COR-L47 (cell line): Measurements from ENCODE around the gene PFN2.
"Not testable (repeated sequence)": the region's sequence is repeated elsewhere in the genome, so short reads cannot be mapped to it uniquely, and the experiment has no call there.

ENCODE experiments used
- DNase-seq: peaks from one replicate; lab custom pipeline; 2025; lab: John Stamatoyannopoulos, UW

Gene PFN2

DNA sequence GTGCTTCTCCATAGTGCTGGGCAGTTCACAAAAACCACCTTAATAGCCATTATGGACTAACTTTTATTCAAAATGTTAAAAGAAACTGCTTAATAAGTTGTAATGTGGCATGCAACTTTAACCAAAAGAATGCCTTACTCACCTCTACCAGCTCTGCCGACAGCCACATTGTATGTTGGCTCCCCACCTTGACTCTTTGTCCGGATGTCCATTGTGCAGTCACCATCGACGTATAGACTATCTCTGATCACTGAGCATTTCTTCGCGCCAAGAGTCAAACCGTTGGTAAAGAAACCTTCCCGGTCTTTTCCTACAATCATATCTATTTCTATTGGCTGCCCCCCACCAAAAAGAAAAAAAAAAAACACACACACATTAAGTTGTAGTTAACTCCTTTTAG, 2.5 kb downstream of the PFN2 start:
- DNase-seq, result peak; percentile 60

GRCh38 chr3:149967086-149967685, 3.5 kb downstream of the PFN2 start:
- DNase-seq, result peak; percentile 73

DNA sequence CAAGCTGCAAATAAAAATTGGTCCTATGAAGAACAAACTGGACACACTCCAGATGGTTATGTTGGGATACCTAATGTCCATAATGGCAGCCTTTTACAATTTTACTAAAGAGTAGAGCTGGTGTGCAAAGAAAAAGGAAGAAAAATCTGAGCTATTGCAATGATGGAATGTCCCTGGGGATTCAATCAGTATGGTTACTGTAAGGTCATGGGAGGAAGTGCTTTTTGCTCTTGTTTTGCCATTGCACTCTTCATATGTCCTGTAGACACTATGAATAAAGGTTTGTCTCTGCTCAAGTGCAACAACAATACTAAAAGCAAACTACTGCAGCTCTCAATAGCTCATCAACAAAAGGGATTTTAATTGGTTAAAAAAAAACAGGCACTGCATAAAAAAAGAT, 5.4 kb downstream of the PFN2 start:
- no peak for DNase-seq

GRCh38 chr3:149964291-149964690, 6.4 kb downstream of the PFN2 start:
- no peak for DNase-seq

DNA sequence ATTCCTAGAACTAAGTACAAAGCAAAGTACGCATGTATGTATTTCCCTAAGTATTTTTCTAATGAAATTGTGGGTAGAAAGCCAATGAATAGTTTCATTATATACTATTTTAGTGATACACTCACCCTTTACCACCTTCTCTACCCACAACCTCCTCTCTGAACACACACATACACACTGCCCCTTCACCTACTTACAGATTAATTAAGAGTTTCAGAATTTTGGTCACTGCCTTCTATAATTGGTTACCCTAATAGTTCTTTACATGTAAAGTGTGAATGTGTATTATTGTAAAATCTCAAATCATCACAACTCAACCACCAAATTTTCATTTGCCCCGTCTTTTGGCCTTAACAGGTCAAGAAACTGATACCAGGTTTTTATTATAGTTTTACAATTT, 7.2 kb downstream of the PFN2 start:
- DNase-seq, result no peak

DNA sequence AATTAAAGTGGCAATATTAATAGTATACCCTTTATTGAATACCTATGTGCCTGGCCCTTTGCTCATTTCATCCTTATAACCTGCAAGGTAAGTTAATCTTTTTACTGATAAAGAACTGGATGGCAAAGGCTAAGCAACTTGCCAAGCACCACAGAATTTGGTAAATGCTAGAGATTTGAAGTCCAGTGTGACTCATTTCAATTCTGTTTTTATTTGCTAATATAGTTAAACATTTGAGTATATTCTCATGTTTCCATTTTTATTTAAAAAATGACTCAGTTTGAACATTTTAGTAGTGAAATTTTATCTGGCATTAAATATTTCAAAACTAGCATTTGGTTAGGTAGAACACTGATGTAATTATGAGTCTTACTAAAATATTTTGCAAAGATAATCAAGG, 11.3 kb downstream of the PFN2 start:
- DNase-seq, result no peak

- DNase-seq, result no peak
These were observed 12.4 kb downstream of the PFN2 start for GRCh38 chr3:149958171-149958796.

GRCh38 chr3:149957361-149958125, 13.2 kb downstream of the PFN2 start:
- DNase-seq, result peak; percentile 9

GRCh38 chr3:149955449-149955848, 15.2 kb downstream of the PFN2 start:
- DNase-seq, result no peak

- no peak for DNase-seq
These were observed 15.9 kb downstream of the PFN2 start for GRCh38 chr3:149954812-149955211.

DNA sequence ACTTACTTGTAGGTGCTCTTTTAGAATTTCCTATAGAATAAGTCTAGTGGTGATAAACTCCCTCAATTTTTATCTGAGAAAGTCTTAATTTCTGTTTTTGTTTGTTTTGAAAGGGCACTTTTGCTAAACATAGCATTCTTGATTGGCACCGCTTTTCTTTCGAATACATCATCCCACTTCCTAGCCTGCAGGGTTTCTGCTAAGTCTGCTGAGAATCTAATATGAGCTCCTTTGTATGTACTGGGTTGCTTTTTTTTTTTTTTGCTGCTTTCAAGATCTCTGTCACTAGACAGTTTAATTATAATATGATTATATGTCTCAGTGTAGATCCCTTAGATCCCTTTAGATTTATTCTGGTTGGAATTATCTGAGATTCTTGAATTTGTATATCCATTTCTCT, 21.5 kb downstream of the PFN2 start:
- DNase-seq, result no peak

- DNase-seq, result no peak
These were observed 23.5 kb downstream of the PFN2 start for GRCh38 chr3:149947231-149947630.

DNA sequence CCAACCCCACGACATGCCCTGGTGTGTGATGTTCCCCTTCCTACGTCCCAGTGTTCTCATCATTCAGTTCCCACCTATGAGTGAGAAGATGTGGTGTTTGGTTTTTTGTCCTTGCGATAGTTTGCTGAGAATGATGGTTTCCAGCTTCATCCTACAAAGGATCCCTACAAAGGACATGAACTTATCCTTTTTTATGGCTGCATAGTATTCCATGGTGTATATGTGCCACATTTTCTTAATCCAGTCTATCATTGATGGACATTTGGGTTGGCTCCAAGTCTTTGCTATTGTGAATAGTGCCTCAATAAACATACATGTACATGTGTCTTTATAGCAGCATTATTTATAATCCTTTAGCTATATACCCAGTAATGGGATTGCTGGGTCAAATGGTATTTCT, 26.7 kb downstream of the PFN2 start:
- DNase-seq, result not testable (repeated sequence)

DNA sequence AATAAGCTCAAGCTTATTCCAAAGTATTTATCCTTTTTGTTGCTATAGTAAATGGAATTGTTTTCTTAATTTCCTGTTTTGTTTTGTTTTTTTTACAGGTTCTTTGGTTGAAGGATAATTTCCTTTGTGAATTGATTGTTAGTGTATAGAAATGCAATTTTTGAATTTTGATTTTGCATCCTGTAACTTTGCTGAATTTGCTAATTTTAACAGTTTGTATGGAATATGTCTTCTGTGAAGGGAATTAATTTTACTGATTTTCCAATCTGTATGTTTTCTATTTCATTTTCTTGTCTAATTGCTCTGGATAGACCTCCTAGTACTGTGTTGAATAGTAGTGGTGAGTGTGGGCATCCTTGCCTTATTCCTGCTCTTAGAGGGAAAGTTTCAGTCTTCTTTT, 28.3 kb downstream of the PFN2 start:
- DNase-seq, result no peak

DNA sequence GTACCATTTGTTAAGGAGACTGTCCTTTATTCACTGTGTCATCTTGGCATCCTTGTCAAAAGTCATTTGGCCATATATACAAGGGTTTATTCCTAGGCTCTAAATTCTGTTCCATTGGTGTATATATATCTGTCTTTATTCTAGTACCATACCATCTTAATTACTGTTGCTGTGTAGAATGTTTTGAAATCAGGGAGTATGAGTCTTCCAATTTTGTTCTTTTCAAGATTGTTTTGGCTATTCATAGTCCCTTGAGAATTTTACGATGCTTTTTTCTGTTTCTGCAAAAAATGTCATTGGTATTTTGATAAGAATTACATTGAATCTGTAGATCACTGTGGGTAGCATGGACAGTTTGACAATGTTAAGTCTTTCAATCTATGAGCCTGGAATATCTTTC, 28.7 kb downstream of the PFN2 start:
- no peak for DNase-seq

DNA sequence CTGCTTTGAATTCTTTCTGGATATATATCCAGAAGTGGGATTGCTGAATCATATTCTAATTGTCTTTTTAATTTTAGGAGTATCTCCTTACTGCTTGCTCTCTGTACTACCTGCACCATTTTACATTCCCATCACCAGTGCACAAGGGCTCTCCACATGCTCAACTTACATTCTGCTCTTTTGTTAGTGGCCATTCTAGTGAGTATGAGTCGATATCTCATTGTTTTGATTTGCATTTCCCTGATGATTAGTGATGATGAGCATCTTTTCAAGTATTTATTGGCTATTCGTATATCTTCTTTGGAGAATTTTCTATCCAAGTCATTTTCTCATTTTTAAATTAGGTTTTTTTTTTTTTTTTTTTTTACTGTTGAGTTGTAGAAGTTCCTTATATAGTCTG, 29.5 kb downstream of the PFN2 start:
- no peak for DNase-seq

GRCh38 chr3:149938392-149939055, 32.2 kb downstream of the PFN2 start:
- DNase-seq, result not testable (repeated sequence)

- peak; percentile 77 for DNase-seq
These were observed 33.9 kb downstream of the PFN2 start for GRCh38 chr3:149936812-149937230.

DNA sequence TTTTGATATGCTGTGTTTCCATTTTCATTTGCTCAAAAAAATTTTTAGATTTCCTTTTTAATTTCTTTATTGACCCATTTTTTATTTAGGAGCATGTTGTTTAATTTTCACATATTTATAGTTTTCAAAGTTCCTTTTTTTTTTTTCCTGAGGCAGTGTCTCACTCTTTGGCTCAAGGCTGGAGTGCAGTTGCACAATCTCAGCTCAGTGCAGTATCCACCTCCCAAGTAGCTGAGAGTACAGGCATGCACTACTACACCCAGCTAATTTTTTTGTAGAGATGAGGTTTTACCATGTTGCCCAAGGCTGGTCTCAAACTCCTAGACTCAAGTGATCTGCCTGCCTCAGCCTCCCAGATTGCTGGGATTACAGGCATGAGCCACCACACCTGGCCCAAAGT, 36.2 kb downstream of the PFN2 start:
- DNase-seq, result no peak

- no peak for DNase-seq
These were observed 36.8 kb downstream of the PFN2 start for GRCh38 chr3:149933858-149934257.

DNA sequence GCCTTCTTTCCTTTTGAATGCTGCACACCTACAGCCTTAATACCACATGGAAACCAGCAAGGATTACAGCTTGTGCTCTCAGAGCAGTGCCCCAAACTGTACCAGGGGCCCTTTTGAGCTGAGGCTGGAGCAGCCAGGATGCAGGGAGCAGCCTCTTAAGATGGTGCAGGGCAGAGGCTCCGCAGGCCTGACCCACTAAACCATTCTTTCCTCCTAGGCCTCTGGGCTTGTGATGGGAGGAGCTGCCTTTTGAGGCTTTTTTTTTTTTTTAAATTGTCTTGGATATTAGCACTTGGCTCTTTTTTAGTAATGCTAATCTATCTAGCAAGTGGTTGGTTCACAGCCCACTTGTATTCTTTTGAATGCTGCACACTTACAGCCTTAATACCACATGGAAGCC, 37.7 kb downstream of the PFN2 start:
- no peak for DNase-seq

DNA sequence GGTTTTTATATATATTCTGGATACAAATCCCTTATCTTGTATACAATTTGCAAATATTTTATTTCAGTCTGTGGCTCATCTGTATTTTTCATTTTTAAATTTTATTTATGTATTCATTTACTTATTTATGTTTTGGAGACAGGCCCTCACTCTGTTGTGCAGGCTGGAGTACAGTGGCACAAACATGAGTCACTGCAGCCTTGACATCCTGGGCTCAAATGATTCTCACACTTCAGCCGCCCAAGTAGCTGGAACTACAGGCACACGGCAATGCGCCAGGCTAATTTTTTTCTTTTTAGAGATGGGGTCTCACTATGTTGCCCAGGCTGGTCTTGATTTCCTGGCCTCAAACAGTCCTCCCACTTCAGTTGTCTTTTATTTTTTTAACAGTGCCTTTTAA, 50.6 kb downstream of the PFN2 start:
- DNase-seq, result no peak

- no peak for DNase-seq
These were observed 51.2 kb downstream of the PFN2 start for GRCh38 chr3:149919509-149919908.
